Pancreas (tissue), 10 donors: ENCODE data around the gene SEC24D. TPM values are rescaled to one million over a fixed set of nuclear protein-coding genes. Genes with fewer than 3 reads are reported as not detected.

Experiments
- ATAC-seq, 4 donors: fragments of 200-7000 bp; cut with Tn5 transposase; one replicate each; pipeline versions ENCODE4 v1.8.0 to v1.9.1; 2020; ENCODE audit warnings: mild to moderate bottlenecking in 4 of 4, moderate library complexity in 4 of 4
- DNase-seq, 6 donors: peaks; one replicate each; pipeline ENCODE4 v3.0.0-alpha.2; 2020
- FAIRE-seq: peaks from 2 replicates; lab custom pipeline; 2012; peaks lifted over from hg19 to GRCh38; lab: Jason Lieb, UNC
- H3K27ac ChIP-seq, 4 donors: fragments of 200-600 bp; sonication (generic); 1 replicate in 3 of 4; 2 replicates in 1 of 4; pipeline versions ENCODE4 v1.5.0 to v1.8.0; 2020
- H3K27me3 ChIP-seq, 4 donors: fragments of 200-600 bp; one replicate each; pipeline ENCODE4 v1.8.0; 2021
- H3K36me3 ChIP-seq, 3 donors: fragments of 200-600 bp; sonication (generic) in 1 of 3; one replicate each; pipeline versions ENCODE4 v1.5.0 to v1.8.0; 2020 to 2021
- H3K4me1 ChIP-seq, 3 donors: fragments of 200-600 bp; one replicate each; pipeline ENCODE4 v1.8.0; 2021
- H3K4me3 ChIP-seq, 4 donors: fragments of 200-600 bp; sonication (generic) in 2 of 4; one replicate each; pipeline versions ENCODE4 v1.5.0 to v1.8.0; 2020 to 2021
- H3K9me3 ChIP-seq, 4 donors: fragments of 200-600 bp; one replicate each; pipeline ENCODE4 v1.8.0; 2021
- WGBS, 2 donors: extraction: QIAGEN DNeasy Blood & Tissue Kit; methylation state at CpG; one replicate each; pipeline ENCODE4 v1.1.7; 2013; 5-methylcytosine and 5-hydroxymethylcytosine counted together
- intact Hi-C, 3 donors: fragments of 100-400 bp; cut with DNase I; formaldehyde crosslinking; loops; one replicate each; pipeline versions ENCODE4 v1.11.1 to v1.14.2; 2022
- polyA plus RNA-seq, 2 donors: library from polyadenylated mRNA; stranded (reverse); fragments of 200-250 nt; gene quantifications; one replicate each; pipeline ENCODE4 v1.2.3, GENCODE V29; 2013
- total RNA-seq, 6 donors: library from RNA; stranded (reverse); fragmentation: NEBNext Ultra II Directional in 4 of 6; extraction: Animal tissue kit (Norgen Biotek cat#: 25700) in 4 of 6; gene quantifications; one replicate each; pipeline versions ENCODE4 v1.2.1 to v1.2.4, GENCODE V29; 2021 to 2023
- TF ChIP-seq, protein P1 (sequence below), 4 donors: fragments of 200-600 bp; sonication (generic) in 3 of 4; IDR thresholded peaks; one replicate each; pipeline versions ENCODE4 v1.5.0 to v1.8.0; 2021; ENCODE audit warnings: antibody characterized with exemption in 4 of 4
- donor health status: healthy with polysubstance abuse.
- donor health status: DM: no; HTN: no; CAD: no; lungs with moderate emphysema.
- donor health status: DM: no; HTN: no; CAD: no.
- donor health status: control.
- donor health status: control.
- donor health status: Bipolar disorder and iron deficiency.
- donor health status: DM: yes; HTN: yes; CAD: no.
- donor health status: DM: no; HTN: no; CAD: no.
- donor health status: DM: no; HTN: no; CAD: no.
- donor health status: DM: yes; HTN: yes; CAD: no.

The SEC24D gene
- total and polyA plus RNA-seq, 8 donors: 10.9 to 49.6 (median 35.1) TPM

DNA sequence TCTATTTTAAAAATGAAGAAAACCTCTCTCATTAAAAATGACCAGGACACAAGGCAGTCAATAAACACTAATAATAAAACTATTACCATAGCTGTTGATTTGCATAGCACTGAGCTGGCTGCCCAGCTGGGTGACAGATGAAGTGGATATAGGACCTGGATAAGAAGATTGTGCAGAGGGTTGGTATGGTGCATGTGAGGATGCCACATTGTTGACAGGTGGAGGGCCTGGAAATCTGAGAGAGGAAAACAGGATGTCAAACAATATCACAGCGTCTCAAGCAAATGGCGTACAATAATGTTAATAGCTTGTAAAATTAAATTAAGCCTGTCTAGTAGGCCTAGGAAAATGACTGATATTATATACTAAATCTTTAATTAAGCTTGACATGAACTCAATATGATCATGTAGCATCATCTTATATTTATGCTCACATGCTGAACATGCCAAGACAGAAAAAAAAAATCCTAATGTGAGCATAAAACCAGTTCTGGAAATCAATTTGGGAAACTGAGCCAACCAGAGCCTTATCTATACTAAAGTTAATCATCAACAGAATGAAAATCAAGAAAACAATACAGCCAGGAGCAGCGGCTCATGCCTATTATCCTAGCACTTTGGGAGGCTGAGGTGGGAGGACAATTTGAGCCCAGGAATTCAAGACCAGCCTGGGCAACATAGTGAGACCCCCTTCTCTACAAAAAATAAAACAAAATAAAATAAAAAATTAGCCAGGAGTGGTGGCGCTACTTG, 18.6 kb downstream of the SEC24D start:
- DNase-seq: no peak
- intact Hi-C loops: no loop called here
- H3K27me3 ChIP-seq: no peaks in the 10 kb centered on the region
- ATAC-seq: peak; percentile 50 to 77 (median 70)
- no peaks in the 10 kb centered on the region for H3K9me3 ChIP-seq
- peaks cover 6 to 31% (median 25%) of the 10 kb centered on the region in 3 donors for H3K36me3 ChIP-seq
- no peak for FAIRE-seq
- no peak overlapping the region for H3K4me3 ChIP-seq
- no peak overlapping the region for H3K27ac ChIP-seq
- peaks cover 0 to 20% (median 17%) of the 10 kb centered on the region in 3 donors for H3K4me1 ChIP-seq
- 55 to 63% methylated on average over 4 of the region's 4 CpGs for WGBS, 2 donors
- TF ChIP-seq, protein P1, sequence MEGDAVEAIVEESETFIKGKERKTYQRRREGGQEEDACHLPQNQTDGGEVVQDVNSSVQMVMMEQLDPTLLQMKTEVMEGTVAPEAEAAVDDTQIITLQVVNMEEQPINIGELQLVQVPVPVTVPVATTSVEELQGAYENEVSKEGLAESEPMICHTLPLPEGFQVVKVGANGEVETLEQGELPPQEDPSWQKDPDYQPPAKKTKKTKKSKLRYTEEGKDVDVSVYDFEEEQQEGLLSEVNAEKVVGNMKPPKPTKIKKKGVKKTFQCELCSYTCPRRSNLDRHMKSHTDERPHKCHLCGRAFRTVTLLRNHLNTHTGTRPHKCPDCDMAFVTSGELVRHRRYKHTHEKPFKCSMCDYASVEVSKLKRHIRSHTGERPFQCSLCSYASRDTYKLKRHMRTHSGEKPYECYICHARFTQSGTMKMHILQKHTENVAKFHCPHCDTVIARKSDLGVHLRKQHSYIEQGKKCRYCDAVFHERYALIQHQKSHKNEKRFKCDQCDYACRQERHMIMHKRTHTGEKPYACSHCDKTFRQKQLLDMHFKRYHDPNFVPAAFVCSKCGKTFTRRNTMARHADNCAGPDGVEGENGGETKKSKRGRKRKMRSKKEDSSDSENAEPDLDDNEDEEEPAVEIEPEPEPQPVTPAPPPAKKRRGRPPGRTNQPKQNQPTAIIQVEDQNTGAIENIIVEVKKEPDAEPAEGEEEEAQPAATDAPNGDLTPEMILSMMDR (IDR thresholded peaks at IDR 0.05): no peak

- no peak overlapping the region for H3K27ac ChIP-seq
- WGBS, 2 donors: 35 to 36% methylated on average over 1 of the region's 1 CpG
These were observed 19.3 kb downstream of the SEC24D start for GRCh38 chr4:118816538-118817177.

DNA sequence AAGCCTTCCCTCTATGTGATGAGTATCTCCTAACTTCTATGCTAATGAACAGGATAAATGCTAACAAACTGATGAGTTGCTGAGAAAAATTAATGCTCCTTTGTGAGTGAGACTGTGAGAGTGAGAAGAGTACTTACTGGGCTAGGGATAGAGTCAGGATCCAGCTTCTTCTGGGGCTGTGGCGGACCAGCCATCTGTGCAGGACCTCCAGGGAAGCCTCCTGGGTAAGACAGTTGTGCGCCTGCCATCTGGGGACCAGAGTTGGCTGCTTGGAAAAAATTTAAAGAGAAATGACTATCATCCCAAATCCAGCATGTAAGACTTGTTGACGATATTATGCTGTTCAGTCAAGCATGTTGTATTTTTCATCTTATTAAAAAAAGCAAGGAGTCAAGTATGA, 21.0 kb downstream of the SEC24D start:
- WGBS, 2 donors: 95 to 96% methylated on average over 3 of the region's 3 CpGs
- no peak overlapping the region for H3K4me3 ChIP-seq

More at GRCh38 chr4:118816538-118817177, 19.3 kb downstream of the SEC24D start:
- no peak for DNase-seq
- H3K4me1 ChIP-seq: peaks cover 3 to 17% (median 13%) of the 10 kb centered on the region in 3 donors
- H3K4me3 ChIP-seq: no peak overlapping the region
- intact Hi-C loops: no loop called here
- no peaks in the 10 kb centered on the region for H3K9me3 ChIP-seq
- FAIRE-seq: no peak
- peaks cover 6 to 31% (median 25%) of the 10 kb centered on the region in 3 donors for H3K36me3 ChIP-seq
- TF ChIP-seq, protein P1 (IDR thresholded peaks at IDR 0.05): no peak
- no peaks in the 10 kb centered on the region for H3K27me3 ChIP-seq
- no peak for ATAC-seq

GRCh38 chr4:118814058-118814457, 21.9 kb downstream of the SEC24D start:
- ATAC-seq: no peak
- no peaks in the 10 kb centered on the region for H3K9me3 ChIP-seq
- H3K4me3 ChIP-seq: no peak overlapping the region
- H3K27ac ChIP-seq: no peak overlapping the region
- H3K36me3 ChIP-seq: peaks cover 6 to 31% (median 25%) of the 10 kb centered on the region in 3 donors
- no peak for DNase-seq
- FAIRE-seq: no peak
- no peaks in the 10 kb centered on the region for H3K27me3 ChIP-seq
- intact Hi-C loops: no loop called here
- H3K4me1 ChIP-seq: peaks cover 9 to 18% (median 17%) of the 10 kb centered on the region in 3 donors
- WGBS, 2 donors: 53 to 55% methylated on average over 4 of the region's 4 CpGs
- TF ChIP-seq, protein P1 (IDR thresholded peaks at IDR 0.05): no peak

More for the DNA sequence above, 21.0 kb downstream of the SEC24D start:
- Histone ChIP-seq H3K27ac (no peak overlapping the region), H3K36me3 (peaks cover 6 to 31% (median 25%) of the 10 kb centered on the region in 3 donors), H3K27me3 (no peaks in the 10 kb centered on the region), H3K9me3 (no peaks in the 10 kb centered on the region), H3K4me1 (peaks cover 9 to 18% (median 17%) of the 10 kb centered on the region in 3 donors)
- no peak for ATAC-seq
- intact Hi-C loops: no loop called here
- no peak for DNase-seq
- TF ChIP-seq, protein P1 (IDR thresholded peaks at IDR 0.05): no peak
- FAIRE-seq: no peak
